Stimulated activated CD8-positive, alpha-beta memory T cell treated with anti-CD3 and anti-CD28 coated beads, Interleukin-2, amount 100 ng/mL, for 48 hours (primary cell): ENCODE measurements around the gene PET100.
A peak's percentile ranks its signal among the peaks of the same experiment; 100 is the strongest.

Experiments used
- DNase-seq, 2 donors: peaks; one replicate each; pipeline ENCODE4 v3.0.0-alpha.2; 2020; ENCODE audit warnings: low read depth in 2 of 2

Gene PET100

GRCh38 chr19:7650148-7650547, 20.6 kb downstream of the PET100 start:
- DNase-seq, result no peak

- peak; percentile 70 to 79 for DNase-seq
Observed at GRCh38 chr19:7652061-7652641, 22.6 kb downstream of the PET100 start.

- DNase-seq, result no peak
Observed at GRCh38 chr19:7654401-7654800, 24.8 kb downstream of the PET100 start.

GRCh38 chr19:7655581-7655980, 26.0 kb downstream of the PET100 start:
- no peak for DNase-seq

- DNase-seq, result no peak
Observed at GRCh38 chr19:7657131-7657751, 27.6 kb downstream of the PET100 start.

GRCh38 chr19:7658219-7658686, 28.7 kb downstream of the PET100 start:
- no peak for DNase-seq

GRCh38 chr19:7661744-7662538, 32.3 kb downstream of the PET100 start:
- DNase-seq, result no peak

GRCh38 chr19:7662657-7663056, 33.1 kb downstream of the PET100 start:
- DNase-seq, result no peak

- no peak for DNase-seq
Observed at GRCh38 chr19:7663706-7664105, 34.1 kb downstream of the PET100 start.

- DNase-seq, result no peak
Observed at GRCh38 chr19:7665076-7665475, 35.5 kb downstream of the PET100 start.

- DNase-seq, result no peak
Observed at GRCh38 chr19:7668842-7669241, 39.2 kb downstream of the PET100 start, which contains the start of gene RETN. RETN (plus strand) TSS chr19:7669049; CDS start chr19:7669327, 278 bp downstream.

GRCh38 chr19:7669641-7670040, 40.0 kb downstream of the PET100 start:
- DNase-seq, result no peak

GRCh38 chr19:7670150-7670783, 40.7 kb downstream of the PET100 start:
- no peak for DNase-seq

- DNase-seq, result no peak
Observed at GRCh38 chr19:7670790-7671189, 41.2 kb downstream of the PET100 start.

GRCh38 chr19:7672522-7672921, 42.9 kb downstream of the PET100 start:
- DNase-seq, result no peak

GRCh38 chr19:7674010-7675005, 44.7 kb downstream of the PET100 start:
- DNase-seq, result no peak

GRCh38 chr19:7676376-7676775, 46.8 kb downstream of the PET100 start:
- no peak for DNase-seq

- DNase-seq, result no peak
Observed at GRCh38 chr19:7676854-7677253, 47.3 kb downstream of the PET100 start, which contains the start of gene MCEMP1. MCEMP1 (plus strand) TSS chr19:7677090; CDS start chr19:7677121, 31 bp downstream.

GRCh38 chr19:7677669-7678311, 48.2 kb downstream of the PET100 start:
- DNase-seq, result no peak

- DNase-seq, result peak in 1 of 2 donors; percentile 46
Observed at GRCh38 chr19:7678971-7679751, 49.6 kb downstream of the PET100 start.
